LNCaP clone FGC (cell line): ENCODE measurements around the gene NCAPG2.

Source experiments
- DNase-seq: peaks from one replicate; pipeline ENCODE4 v3.0.0-alpha.2; 2011; ENCODE audit warnings: low read depth
- H3K4me3 ChIP-seq: 2 replicates; pipeline ENCODE4 v1.5.1; 2011; ENCODE audit warnings: mild to moderate bottlenecking, low read depth, low read length, control low read depth
- TF ChIP-seq, protein P1 (sequence below): IDR thresholded peaks from 2 replicates; pipeline ENCODE4 v1.5.1; 2012; ENCODE audit warnings: mild to moderate bottlenecking; ENCODE audit not compliant: control insufficient read depth, insufficient read depth; ENCODE audit errors: extremely low read depth

NCAPG2 gene

DNA sequence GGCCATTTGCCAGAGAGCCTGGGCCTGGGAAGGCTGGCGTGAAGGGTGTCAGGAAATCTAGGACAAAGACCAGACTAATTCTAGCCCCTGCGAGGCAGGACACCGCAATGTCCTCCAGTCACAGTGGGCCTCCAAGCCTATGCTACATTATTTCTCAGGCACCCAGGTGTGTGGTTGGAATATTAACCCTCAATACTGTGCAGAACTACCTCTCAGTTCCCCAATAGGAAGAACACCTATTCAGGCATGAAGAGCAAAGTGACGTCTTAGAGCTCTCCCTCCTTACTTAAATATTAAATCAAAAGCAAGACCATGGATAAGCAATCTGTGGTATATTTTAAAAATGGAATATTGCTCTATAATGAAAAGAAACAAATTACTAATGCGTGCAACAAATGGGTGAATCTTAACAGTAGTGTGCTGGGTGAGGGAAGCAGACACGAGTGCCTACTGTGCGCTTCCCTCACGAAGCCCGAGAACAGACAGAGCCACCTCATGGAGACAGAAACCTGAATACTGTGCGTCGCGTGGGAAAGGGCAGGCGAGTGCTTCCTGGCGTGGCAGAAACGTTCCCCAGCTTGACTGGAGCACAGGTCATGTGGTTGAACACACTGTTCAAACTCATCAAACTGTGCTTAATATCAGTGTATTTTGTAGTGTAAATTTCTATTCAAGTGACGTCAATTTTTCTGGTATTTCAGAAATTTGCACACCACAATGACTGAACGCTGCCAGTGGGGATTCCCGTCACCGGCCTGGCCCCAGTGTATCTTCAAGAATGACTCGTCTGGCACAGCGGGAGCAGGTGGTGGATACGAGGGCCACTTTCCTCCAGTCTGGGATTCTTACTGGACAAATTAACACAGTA is 101.5 kb downstream of the NCAPG2 start:
- H3K4me3 ChIP-seq, result no peak overlapping the region
- TF ChIP-seq, protein P1, sequence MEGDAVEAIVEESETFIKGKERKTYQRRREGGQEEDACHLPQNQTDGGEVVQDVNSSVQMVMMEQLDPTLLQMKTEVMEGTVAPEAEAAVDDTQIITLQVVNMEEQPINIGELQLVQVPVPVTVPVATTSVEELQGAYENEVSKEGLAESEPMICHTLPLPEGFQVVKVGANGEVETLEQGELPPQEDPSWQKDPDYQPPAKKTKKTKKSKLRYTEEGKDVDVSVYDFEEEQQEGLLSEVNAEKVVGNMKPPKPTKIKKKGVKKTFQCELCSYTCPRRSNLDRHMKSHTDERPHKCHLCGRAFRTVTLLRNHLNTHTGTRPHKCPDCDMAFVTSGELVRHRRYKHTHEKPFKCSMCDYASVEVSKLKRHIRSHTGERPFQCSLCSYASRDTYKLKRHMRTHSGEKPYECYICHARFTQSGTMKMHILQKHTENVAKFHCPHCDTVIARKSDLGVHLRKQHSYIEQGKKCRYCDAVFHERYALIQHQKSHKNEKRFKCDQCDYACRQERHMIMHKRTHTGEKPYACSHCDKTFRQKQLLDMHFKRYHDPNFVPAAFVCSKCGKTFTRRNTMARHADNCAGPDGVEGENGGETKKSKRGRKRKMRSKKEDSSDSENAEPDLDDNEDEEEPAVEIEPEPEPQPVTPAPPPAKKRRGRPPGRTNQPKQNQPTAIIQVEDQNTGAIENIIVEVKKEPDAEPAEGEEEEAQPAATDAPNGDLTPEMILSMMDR, result no peak
- no peak for DNase-seq

DNA sequence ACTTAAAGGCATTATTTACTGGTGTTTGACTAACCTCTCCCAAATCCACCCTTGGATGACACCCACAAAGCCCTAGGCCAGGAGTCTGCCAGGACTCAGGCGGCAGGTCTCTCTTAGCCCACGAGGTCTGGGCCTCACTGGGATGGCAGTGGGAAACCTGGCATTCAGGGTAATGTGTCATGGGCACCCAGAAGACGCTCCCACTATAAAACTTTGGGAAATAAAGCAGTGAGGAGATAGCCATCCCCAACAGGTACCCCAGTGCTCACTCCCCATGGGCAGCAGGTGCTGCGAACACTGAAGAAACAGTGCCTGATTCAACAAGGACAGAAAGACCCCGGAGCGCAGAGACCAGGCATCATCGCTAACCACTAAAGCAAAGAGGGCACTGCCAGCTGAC is 102.6 kb downstream of the NCAPG2 start:
- DNase-seq, result no peak
- TF ChIP-seq, protein P1, result no peak
- no peak overlapping the region for H3K4me3 ChIP-seq

DNA sequence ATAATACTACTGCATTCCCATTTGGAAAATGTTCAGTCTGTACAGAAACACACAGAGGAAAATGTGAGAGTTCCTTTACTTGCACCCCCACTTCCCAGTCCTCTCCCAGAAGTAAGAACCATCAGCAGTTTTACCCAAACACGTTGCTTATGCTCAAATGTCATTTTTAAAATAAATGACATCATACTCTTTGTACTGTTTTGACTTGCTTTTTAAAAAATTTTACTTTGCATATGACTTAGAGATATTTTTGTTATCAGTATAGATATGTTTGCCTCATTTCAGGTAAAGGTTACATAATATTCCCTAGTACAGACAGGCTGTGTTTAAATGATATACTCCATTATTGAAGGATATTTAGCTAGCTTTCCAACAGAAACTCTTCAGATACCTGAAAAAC is 103.5 kb downstream of the NCAPG2 start:
- no peak for DNase-seq
- no peak overlapping the region for H3K4me3 ChIP-seq
- TF ChIP-seq, protein P1, result no peak

DNA sequence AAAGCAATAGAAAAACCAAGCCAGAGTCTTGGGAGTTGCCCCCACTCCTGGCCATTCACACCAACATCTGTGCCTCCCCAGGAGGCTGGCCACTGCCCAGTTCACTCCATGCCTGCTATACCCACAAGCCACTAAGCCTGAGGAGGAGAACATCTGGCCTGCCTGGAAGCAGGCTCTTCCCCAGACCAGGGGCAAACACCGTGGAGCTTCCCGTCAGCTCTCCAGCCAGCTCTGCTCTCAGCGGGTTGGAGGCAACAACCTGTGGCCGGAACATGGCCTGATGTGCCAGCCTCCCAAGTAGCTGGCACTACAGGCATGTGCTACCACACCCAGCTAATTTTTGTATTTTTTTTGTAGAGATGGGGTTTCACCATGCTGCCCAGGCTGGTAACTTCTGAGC is 107.9 kb downstream of the NCAPG2 start:
- no peak overlapping the region for H3K4me3 ChIP-seq
- DNase-seq, result no peak
- TF ChIP-seq, protein P1, result no peak

DNA sequence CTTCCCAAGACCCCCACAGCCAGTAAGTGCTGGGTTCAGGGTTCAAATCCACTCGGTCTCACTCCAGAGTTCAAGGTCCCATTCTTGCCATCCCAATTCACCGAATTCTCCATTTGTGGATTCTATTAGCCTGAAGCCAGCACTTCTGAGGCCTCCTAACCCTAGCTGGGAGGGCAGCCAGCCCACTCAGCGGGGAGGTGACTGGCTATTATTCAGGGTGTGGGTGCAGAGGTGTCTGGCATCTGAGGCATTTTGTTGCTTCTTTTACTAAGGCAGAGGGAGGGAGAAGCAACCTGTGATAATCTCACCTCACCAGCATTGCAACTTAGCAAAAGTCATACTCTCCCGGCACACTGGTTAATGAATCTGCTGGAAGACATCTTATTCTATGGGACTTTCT is 108.3 kb downstream of the NCAPG2 start:
- H3K4me3 ChIP-seq, result no peak overlapping the region
- TF ChIP-seq, protein P1, result no peak
- DNase-seq, result no peak

DNA sequence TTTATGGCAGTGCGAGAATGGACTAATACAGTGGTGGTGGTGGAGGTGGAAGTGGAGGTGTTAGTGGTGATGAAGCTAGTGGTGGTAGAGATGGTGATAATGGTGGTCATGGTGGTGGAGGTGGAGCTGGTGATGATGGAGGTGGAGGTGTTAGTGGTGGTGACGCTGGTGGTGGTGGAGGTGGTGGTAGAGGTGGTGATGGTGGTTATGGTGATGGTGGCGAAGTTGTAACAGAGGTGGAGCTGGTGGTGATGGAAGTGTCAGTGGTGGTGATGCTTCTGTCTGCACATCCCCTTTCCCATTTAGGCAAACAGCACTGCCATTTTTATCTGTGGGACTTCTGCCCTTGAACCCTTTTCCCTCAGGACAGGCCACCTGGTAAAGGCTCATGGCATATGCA is 109.5 kb downstream of the NCAPG2 start:
- H3K4me3 ChIP-seq, result no peak overlapping the region
- peak; percentile 14 for DNase-seq
- TF ChIP-seq, protein P1, result no peak

DNA sequence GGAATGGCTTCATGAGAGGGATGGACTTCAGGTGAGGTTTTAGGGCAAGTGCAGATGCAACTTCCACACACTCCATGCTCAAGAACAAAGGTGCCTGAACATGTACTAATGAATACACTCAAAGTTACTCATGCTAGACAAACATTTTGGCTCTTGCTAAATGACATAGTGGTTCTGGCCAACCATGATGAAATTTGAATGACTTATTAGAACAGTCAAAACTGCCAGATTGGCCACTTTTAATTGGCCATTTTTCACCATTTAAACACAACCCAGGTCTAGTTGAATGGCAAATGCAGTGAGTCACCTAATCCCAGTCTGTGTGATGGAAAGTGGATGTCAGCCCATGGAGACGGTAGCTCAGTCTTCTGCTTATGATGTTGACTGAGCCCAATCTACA is 112.1 kb downstream of the NCAPG2 start:
- DNase-seq, result no peak
- no peak overlapping the region for H3K4me3 ChIP-seq
- TF ChIP-seq, protein P1, result no peak
